Heart left ventricle (tissue), 13 donors: ENCODE measurements around the gene GHR.

ENCODE experiments used
- POLR2A ChIP-seq, 2 donors: fragments of 450-650 bp; IDR thresholded peaks; one replicate each; pipeline ENCODE4 v1.6.1; 2017; ENCODE audit warnings: antibody characterized with exemption in 2 of 2, mild to moderate bottlenecking in 2 of 2, moderate library complexity in 2 of 2
- TF ChIP-seq, protein P1 (sequence below), 12 donors: fragments of 200-600 bp; sonication (generic) in 4 of 12; IDR thresholded peaks; one replicate each; pipeline versions ENCODE4 v1.5.0 to v1.8.0; 2018 to 2022; ENCODE audit warnings: antibody characterized with exemption in 12 of 12, mild to moderate bottlenecking in 5 of 12
- donor health status: ischemic (EF 13 %, LVEDD 7.1; RV severe dilation, severe dysfunction).
- donor health status: DM: no; HTN: yes; CAD: no.
- donor health status: DM: no; HTN: no; CAD: no.
- donor health status: ischemic (EF 25% LVEDD 6.9; RV normal size, moderate dysfunction).
- donor health status: ischemic (EF 25% LVEDD 5.7; RV mildly dilated, moderate dysfunction).
- donor health status: ischemic (EF 35%, LVEDD 5.7; RV mildly dilated, moderate dysfunction).
- donor health status: nonischemic (EF 11% LVEDD 7.7; RV severe dilation, severe dysfunction).
- donor health status: DM: yes; HTN: yes; CAD: no.
- donor health status: PGD.
- donor health status: ischemic (EF 29% LVEDD 5.4; RV normal size, mild dysfunction).
- donor health status: nonischemic (EF 23%, LVEDD 6.1; RV moderate dilation, normal function).

DNA sequence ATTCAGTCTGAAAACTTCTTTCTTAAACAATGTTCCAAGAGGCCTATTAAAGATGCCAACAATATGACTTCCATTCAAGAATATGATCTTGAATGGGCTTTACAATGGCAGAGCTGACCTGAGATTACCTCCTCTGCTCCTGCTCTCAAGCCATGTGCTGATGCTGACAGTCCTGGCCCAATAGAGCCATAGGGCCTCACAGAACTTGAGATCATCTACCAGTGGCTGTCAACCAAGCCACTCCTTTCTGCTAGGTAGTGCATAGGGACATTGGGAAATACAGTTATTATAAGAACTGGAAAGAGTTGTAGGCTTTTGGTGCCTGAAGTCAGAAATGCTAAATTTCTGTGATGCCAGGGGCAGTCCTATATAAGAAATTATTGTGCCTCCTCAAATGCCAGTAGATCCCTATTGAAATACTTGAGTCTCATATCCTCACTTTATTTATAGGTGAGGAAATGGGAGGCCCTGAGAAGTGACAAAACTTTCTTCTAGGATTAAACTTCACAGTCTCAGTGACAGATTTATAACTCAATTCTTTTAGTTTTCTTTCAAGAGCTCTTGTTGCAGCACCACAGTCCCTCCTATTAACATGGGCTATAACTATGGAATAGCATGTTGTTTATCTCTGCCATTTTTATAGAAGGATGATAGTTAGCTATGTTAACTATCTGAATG, 10.9 kb downstream of the GHR start:
- TF ChIP-seq, protein P1, sequence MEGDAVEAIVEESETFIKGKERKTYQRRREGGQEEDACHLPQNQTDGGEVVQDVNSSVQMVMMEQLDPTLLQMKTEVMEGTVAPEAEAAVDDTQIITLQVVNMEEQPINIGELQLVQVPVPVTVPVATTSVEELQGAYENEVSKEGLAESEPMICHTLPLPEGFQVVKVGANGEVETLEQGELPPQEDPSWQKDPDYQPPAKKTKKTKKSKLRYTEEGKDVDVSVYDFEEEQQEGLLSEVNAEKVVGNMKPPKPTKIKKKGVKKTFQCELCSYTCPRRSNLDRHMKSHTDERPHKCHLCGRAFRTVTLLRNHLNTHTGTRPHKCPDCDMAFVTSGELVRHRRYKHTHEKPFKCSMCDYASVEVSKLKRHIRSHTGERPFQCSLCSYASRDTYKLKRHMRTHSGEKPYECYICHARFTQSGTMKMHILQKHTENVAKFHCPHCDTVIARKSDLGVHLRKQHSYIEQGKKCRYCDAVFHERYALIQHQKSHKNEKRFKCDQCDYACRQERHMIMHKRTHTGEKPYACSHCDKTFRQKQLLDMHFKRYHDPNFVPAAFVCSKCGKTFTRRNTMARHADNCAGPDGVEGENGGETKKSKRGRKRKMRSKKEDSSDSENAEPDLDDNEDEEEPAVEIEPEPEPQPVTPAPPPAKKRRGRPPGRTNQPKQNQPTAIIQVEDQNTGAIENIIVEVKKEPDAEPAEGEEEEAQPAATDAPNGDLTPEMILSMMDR (IDR thresholded peaks at IDR 0.05), result no peak
- no peak for TF ChIP-seq POLR2A (IDR thresholded peaks at IDR 0.05)
